Cardiac fibroblast (primary cell): Measurements from ENCODE around the gene TMEM150C.

ENCODE experiments used
- DNase-seq, 2 donors: peaks; one replicate each; pipeline versions ENCODE4 v3.0.0 to v3.0.0-alpha.2; 2010; ENCODE audit warnings: low read depth in 2 of 2
- H3K4me3 ChIP-seq, 2 donors: replicated peaks in 1 of 2; 1 replicate in 1 of 2; 2 replicates in 1 of 2; pipeline ENCODE4 v1.5.1; 2011; ENCODE audit warnings: low read depth in 2 of 2, low read length in 2 of 2, mild to moderate bottlenecking in 2 of 2, moderate library complexity in 1 of 2
- TF ChIP-seq, protein P1 (sequence below): IDR thresholded peaks from one replicate; pipeline ENCODE4 v1.5.1; 2011; ENCODE audit warnings: low read depth, mild to moderate bottlenecking, low read length, inconsistent platforms

TMEM150C gene

DNA sequence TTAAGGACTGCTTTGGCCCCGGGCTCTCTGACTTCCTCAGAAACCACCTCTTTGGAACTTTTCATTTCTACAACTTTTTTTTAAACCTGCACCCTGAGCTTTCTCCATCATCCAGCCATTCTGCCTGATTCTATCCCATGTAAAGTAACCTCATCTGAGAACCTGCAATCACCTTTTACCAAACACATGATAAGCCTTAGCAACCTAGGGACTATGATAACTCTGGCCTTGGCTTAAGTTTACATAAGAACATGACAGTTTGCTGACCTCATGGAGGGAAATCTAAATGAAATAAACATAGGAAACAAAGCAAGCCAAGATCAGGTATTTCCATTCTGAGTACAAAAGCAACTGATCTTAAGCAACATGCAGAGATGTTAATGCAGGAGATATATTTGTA lies 15.7 kb upstream of the TMEM150C start:
- TF ChIP-seq, protein P1, sequence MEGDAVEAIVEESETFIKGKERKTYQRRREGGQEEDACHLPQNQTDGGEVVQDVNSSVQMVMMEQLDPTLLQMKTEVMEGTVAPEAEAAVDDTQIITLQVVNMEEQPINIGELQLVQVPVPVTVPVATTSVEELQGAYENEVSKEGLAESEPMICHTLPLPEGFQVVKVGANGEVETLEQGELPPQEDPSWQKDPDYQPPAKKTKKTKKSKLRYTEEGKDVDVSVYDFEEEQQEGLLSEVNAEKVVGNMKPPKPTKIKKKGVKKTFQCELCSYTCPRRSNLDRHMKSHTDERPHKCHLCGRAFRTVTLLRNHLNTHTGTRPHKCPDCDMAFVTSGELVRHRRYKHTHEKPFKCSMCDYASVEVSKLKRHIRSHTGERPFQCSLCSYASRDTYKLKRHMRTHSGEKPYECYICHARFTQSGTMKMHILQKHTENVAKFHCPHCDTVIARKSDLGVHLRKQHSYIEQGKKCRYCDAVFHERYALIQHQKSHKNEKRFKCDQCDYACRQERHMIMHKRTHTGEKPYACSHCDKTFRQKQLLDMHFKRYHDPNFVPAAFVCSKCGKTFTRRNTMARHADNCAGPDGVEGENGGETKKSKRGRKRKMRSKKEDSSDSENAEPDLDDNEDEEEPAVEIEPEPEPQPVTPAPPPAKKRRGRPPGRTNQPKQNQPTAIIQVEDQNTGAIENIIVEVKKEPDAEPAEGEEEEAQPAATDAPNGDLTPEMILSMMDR = no peak
- no peak overlapping the region for H3K4me3 ChIP-seq
- DNase-seq = no peak

DNA sequence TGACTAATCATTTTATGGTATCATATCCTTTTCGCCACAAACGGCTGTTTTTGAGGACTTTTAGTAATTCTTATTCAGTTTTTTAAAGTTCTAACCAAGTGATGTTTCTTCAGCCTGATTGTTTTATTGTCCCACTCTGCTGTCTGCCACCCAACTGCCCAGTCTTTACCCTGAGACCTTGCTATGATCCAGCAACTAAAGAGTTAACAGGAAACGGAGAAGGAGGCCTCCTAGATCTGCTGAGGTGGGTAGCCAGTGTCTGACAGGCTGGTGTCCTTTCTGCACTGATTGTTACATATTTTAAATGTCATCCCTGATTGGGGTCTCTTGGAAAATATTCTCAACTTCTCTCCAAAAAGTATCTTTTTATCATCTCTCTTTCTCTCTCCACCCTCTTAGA lies 7.9 kb upstream of the TMEM150C start:
- TF ChIP-seq, protein P1 = no peak
- DNase-seq = no peak
- H3K4me3 ChIP-seq = no peak overlapping the region

DNA sequence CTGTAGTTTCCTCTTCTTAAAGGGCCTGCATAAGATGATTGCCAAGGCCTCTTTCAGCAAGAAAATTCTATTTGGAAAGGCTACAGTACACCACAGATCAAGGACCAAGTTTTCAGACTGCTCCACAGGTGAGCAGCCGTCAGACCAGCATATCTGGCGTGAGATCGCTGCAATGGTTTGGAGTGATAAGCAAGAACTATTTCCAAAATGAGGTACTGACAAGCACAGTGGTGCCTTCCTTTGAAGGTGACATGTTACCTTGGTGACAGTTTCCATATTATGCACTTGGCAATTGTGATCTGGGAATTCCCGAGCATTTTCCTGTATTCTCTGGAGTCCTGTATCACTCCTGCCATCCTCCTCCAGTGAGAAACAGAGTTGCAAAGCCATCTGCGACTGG lies 7.3 kb upstream of the TMEM150C start:
- DNase-seq = no peak
- no peak overlapping the region for H3K4me3 ChIP-seq
- TF ChIP-seq, protein P1 = no peak

DNA sequence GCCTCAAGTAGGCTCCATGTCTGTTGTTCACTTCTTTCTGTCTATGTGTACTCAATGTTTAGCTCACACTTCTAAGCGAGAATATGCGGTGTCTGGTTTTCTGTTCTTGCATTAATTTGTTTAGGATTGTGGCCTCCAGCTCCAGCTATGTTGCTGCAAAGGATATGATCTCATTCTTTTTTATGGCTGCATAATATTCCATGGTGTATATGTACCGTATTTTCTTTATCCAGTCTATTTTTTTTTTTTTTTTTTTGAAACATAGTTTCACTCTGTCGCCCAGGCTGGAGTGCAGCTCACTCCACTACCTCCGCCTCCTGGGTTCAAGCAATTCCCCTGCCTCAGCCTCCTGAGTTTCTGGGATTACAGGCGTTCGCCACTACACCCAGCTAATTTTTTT lies 5.7 kb upstream of the TMEM150C start:
- TF ChIP-seq, protein P1 = no peak

DNA sequence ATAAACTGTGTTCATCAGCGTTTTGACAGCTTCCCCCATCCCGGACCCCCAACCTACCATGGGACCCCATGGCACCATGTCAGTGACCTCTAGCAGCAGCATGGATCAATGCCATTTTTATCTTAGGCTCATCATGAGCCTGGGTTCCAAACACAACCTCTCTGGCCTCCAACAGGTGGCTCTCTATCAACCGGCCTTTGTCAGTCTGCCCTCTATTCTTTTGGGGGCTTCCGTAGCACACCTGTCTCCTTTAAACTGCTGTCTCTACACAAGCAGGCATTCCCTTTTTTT lies 721 bp upstream of the TMEM150C start:
- DNase-seq = no peak
- TF ChIP-seq, protein P1 = no peak
- no peak overlapping the region for H3K4me3 ChIP-seq

More for the DNA sequence above, 5.7 kb upstream of the TMEM150C start:
- no peak overlapping the region for H3K4me3 ChIP-seq
- DNase-seq = no peak

DNA sequence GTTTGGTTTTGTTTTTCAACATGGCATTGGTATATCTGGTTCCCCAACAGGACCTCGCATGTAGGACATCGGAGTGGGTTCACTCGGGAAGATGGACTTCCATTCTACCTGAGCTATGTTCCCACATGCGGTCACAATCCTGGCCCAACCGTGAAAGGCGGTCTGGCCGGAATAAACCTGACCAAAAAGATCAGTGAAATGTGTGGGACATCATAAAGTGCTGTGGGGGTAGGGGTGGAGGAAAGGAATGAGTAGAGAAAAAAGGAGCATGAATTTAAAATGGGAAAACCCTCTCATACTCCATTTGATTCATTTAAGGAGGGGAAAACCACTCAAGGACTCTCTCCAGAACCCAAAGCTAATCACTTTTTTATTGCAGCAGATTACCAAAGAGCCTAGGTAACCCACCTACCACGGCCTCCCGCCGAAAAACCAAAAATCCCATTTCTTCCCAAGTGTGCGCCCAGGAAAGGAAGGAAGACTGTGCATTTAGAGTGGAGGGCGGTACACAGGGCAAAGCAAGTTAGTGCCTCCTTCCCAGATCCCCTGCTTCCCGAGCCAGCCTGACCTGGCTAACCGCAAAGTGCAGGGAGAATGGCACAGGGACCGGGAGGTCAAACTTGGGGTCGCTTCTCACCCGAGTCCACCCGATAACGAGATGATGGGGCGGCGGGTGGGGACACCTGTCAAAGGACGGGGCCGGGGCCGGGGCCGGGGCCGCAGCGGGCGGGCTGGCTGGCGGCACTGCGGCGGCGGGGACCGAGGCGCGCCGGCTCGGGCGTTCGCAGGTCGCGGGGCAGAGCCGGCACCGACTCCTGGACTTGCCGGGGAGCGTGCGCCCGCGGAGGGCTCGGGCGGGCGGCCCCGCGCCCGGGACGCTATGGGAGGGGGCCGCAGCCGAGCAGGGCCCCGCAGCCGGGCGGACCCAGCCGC lies 669 bp downstream of the TMEM150C start:
- TF ChIP-seq, protein P1 = no peak
- no peak for DNase-seq
- H3K4me3 ChIP-seq = peak overlapping the region; percentile 41 to 49
